ENCODE measurements around the gene RPAIN. TPM values are rescaled to one million over a fixed set of nuclear protein-coding genes. Genes with fewer than 3 reads are reported as not detected.

Gene RPAIN
- total RNA-seq, 1 donor from 2014 or later, result 58.6 TPM

- Mint-ChIP-seq H3K27ac (ENCODE audit: unreplicated experiment) (no peak overlapping the region), H3K4me3 (ENCODE audit: unreplicated experiment) (no peak overlapping the region), H3K27me3 (ENCODE audit: unreplicated experiment) (no peaks in the 10 kb centered on the region), H3K9me3 (ENCODE audit: unreplicated experiment) (no peaks in the 10 kb centered on the region), H3K4me1 (ENCODE audit: unreplicated experiment) (peaks cover 18% of the 10 kb centered on the region), H3K36me3 (ENCODE audit: unreplicated experiment) (peaks cover 62% of the 10 kb centered on the region)
- no peak for DNase-seq (ENCODE audit: extremely low spot score, unreplicated experiment)
- no peak for TF ChIP-seq CTCF (IDR thresholded peaks at IDR 0.05)
These were observed 61.0 kb downstream of the RPAIN start for GRCh38 chr17:5480962-5481361.

DNA sequence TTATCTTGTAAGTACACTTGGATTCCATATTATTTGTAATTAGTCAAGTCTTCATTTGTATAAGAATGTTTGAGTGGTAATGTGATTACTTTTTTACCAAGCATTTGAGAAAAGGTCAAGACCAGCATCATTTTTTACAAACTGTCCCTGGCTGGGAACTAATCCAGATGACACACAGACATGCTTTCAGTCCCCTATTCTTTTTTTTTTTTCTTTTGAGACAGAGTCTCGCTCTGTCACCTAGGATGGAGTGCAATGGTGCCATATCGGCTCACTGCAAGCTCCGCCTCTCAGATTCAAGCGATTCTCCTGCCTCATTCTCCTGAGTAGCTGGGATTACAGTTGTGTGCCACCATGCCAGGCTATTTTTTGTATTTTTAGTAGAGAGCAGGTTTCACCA, 61.5 kb downstream of the RPAIN start:
- no peaks in the 10 kb centered on the region for H3K27me3 Mint-ChIP-seq (ENCODE audit: unreplicated experiment)
- peaks cover 18% of the 10 kb centered on the region for H3K4me1 Mint-ChIP-seq (ENCODE audit: unreplicated experiment)
- DNase-seq (ENCODE audit: extremely low spot score, unreplicated experiment), result no peak
- no peak overlapping the region for H3K27ac Mint-ChIP-seq (ENCODE audit: unreplicated experiment)
- H3K36me3 Mint-ChIP-seq (ENCODE audit: unreplicated experiment), result peaks cover 60% of the 10 kb centered on the region
- no peaks in the 10 kb centered on the region for H3K9me3 Mint-ChIP-seq (ENCODE audit: unreplicated experiment)
- no peak overlapping the region for H3K4me3 Mint-ChIP-seq (ENCODE audit: unreplicated experiment)
- no peak for TF ChIP-seq CTCF (IDR thresholded peaks at IDR 0.05)

Other genes with a start within 250 kb of the RPAIN start
- gene ZNF594, start 228.3 kb upstream of the RPAIN start, total RNA-seq, result 9.2 and 10.4 TPM in 2 replicates
- not detected in 2 replicates for gene SCIMP, start 185.3 kb upstream of the RPAIN start, total RNA-seq
- 50.1 and 57.7 TPM in 2 replicates for gene RABEP1, start 137.9 kb upstream of the RPAIN start, total RNA-seq
- gene NUP88, start 520 bp upstream of the RPAIN start, total RNA-seq, result 45.7 and 50.8 TPM in 2 replicates
- gene C1QBP, start 19.0 kb downstream of the RPAIN start, total RNA-seq, result 83.8 and 86.3 TPM in 2 replicates
- 17.5 and 18.9 TPM in 2 replicates for gene DHX33, start 48.8 kb downstream of the RPAIN start, total RNA-seq
- 73.1 and 81.2 TPM in 2 replicates for gene DERL2, start 66.0 kb downstream of the RPAIN start, total RNA-seq
- gene MIS12, start 66.4 kb downstream of the RPAIN start, total RNA-seq, result 20.1 and 21.3 TPM in 2 replicates
- gene NLRP1, start 164.3 kb downstream of the RPAIN start, total RNA-seq, result 27.1 and 27.6 TPM in 2 replicates